Measurements from ENCODE around the gene ZNF512B.

Gene ZNF512B

DNA sequence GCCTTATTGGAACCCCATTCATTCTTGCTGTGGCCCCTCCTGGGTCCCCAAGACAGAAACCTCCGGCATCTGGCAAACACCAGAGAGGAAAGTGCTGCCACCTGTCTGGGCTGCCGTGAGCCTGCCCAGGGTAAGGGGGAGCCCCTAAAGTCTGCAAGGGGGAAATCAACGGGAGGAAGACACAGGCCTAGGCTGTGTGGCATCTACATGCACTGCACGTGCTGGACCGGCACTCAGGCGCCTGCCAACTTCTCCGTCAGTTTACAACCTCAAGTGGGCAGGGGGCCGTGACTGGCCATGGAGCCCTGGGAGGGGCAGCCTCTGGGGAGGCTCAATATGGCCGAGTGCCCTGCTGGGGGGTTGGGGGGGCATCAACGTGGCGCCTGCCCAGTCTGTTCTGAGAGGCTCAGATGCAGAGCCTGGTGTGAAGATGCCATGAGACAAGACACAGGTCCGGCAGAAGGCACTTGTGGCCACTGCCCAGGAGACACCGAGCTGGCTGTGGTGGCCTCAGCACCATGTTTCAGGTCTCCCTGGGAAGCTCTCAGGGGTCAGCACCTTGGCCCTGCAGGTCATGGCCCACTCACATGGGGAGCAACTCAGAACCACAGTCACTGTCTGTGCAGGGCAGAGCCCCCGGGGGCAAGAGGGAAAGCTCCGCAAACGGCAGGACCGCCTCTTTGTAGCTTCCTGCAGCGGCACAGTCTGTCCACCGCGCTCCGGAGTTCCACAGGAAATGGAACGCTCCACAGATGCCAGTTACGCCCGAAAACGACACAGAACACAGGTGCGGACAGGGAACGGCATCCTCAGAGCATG, 21.9 kb downstream of the ZNF512B start:
- DNase-seq, result no peak

- no peak for DNase-seq
Measured at GRCh38 chr20:63946986-63947637, 22.6 kb downstream of the ZNF512B start.

GRCh38 chr20:63945921-63946920, 23.5 kb downstream of the ZNF512B start:
- no peak for DNase-seq

- DNase-seq, result no peak
Measured at GRCh38 chr20:63945031-63945658, 24.6 kb downstream of the ZNF512B start.

DNA sequence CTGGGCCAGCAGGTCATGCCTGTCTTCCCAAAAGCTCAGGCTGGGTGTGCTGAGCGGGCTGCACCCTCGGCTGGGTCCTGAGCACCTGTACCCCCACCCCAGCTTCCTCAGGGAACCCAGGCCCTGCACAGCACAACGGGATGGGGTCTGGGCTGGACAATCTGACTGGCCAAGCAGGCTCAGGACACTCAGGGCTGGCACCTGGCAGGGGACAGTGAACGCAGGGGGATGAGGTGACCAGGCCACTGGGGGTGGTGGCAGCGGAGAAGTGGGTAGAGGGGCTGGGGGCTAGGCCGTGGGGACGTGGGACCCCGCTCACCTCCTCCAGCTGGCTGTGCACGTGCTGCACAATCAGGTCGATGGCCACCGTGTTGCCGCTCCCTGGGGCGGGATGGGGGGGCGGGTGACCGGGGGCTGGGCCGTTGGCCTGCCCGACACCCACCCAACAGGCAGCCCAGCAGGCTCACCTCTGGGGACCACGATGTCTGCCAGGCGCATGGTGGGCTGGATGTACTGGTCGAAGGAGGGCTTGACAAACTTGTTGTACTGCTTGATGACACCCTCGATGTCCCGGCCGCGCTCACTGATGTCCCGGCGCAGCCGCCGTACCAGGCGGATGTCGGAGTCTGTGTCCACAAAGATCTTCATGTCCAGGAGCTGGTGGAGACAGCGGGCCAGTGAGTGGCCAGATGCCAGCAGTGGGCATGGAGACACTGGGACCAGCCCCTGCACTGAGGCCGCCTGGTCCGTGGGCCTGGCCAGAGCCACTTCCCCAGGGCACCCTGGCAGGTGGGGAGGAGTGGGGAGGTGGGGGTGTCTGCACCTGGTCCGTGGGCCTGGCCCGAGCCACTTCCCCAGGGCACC, 25.4 kb downstream of the ZNF512B start:
- no peak for DNase-seq

DNA sequence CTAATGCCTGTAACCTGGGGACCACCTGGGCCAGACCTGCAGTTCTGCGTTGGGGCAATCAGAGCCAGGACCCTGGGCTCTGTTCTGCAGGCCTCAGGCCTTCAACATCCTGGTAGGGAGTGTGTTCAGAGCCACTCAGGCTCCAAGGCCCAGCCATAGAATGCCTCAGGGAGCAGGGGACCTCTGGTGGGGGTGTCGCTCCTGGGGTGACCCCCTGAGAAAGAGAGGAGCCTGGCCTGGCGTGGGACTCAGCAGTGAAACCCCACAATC, 26.0 kb downstream of the ZNF512B start:
- no peak for DNase-seq

GRCh38 chr20:63942969-63943807, 26.5 kb downstream of the ZNF512B start:
- no peak for DNase-seq

DNA sequence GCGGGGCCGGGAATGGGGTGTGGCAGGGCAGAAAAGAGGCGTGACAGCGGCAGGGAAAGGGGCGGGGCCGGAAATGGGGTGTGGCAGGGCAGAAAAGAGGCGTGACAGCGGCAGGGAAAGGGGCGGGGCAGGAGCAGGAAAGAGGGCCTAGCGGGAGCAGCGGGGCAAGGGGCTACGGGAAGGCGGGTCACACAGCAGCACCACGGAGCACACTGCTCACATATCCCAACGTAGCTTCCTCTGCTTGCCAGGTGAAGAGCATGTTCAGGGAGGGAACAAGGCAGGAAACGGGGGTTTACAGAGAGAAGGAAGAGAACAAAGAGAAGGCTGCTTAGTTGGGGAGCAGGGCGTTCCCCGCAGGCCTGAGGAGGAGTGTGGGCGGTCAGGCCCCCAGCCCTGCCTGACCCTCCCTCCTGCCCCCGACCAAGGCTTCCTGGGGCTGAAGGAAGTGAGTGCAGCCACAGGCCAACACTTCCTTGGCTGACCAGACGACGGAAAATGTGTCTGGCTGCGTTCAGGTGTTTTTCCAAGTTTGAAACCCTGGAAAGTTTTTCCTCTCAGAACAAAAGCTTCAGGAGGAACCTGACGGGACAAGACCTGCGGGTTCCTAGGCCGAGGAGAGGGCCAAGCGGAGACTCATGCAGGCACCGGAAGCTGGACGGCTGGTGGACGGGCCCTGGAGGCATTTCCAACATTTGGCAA, 27.3 kb downstream of the ZNF512B start:
- DNase-seq, result peak; percentile 17 to 48

- peak; percentile 73 to 81 for DNase-seq
Measured at GRCh38 chr20:63941282-63942081, 28.2 kb downstream of the ZNF512B start.

DNA sequence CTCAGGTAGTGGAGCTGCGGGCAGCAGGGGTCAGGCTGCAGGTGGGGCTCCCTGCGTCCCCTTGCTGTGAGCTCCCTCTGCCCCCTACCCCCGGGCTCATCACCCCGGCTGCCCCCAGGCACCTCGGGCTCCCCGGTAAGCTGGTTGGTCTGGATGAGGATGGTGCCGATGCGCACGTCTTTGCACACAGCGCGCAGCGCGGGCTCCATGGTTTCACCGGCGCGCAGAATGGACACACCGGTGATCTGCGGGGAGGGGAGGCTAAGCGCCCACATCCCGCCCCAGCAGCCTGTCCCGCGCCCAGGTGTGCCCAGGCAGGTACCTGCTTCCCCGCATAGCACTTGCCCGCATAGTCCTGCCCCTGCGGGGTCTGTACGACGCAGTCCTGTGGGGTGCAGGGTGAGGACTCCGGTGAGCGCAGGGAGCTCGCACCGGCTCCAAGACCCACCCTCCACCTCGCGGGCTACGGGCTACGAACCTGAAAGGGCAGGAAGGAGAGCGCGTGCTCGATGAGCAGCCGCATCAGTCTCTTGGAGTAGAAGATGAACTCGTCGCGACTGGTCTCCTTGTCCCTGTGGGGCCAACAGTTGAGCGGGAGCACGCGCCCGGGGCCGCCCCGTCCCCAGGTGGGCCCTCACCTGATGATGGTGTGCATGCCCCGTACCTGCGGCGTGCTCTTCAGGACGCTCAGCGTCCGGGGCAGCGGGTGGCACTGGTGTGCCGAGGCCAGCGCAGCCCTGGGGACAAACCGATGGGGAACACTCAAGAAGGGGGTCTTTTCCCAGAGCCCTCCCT, 29.1 kb downstream of the ZNF512B start:
- no peak for DNase-seq

DNA sequence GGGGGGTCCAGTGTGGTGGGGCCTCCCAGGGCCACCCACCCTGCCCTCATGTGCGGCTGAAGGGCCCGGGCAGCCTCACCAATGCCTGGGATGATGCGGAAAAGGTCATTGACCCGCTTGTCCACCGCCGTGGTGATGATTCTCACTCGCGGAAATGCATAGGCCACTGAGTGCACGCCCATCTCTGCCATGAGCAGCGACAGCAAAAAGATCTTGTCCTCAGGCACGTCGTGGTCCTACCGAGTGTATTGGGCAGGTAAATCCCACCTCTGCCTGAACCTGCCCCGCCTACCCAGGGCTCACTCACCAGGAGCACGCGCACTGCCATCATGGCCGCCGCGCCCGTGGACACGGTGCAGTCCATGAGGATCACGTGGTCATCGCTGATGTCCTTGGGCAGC, 29.7 kb downstream of the ZNF512B start:
- DNase-seq, result no peak

DNA sequence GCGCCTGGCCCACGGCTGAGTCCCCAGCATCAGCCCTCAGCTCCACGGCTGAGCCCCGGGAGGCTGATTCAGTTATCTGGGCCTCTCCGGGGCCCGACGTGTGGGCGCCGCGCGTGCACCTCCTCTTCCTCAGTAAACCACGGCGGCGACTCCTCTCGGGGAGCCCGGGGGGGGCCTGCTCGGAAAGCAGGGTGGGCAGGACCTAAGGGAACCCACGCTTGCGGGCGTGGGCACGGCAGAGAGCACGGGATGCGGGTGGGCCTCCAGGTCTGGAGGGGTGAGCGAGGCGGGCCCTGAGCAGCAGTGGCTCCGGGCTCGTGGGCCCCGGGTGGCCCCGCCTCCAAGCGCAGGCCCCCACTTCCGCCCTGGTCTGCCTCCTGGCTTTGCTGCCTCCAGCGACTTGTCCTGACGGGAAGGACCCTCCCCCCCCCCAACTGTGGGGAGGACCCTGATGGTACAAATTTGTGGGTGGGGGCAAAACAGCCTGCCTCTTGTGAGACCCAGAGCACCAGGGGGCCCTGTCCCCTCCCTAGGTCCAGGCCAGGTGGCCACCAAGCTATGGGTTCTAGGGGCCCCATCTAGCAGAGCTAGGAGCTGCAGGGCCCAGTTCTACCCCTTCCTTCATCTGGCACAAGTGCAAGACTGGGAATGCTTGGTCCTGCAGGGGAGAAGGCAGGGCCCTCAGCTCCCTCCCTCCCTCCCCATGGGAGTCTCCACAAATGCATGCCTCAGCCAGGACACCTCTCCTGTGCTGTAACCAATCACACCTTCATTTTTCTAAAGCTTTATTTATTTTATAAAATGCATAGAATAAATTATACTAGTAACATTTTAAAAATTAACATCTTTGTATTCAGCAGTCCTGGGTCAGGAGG, 30.4 kb downstream of the ZNF512B start:
- no peak for DNase-seq

- DNase-seq, result no peak
Measured at GRCh38 chr20:63937596-63937995, 32.1 kb downstream of the ZNF512B start.

GRCh38 chr20:63935447-63935846, 34.3 kb downstream of the ZNF512B start:
- DNase-seq, result no peak

DNA sequence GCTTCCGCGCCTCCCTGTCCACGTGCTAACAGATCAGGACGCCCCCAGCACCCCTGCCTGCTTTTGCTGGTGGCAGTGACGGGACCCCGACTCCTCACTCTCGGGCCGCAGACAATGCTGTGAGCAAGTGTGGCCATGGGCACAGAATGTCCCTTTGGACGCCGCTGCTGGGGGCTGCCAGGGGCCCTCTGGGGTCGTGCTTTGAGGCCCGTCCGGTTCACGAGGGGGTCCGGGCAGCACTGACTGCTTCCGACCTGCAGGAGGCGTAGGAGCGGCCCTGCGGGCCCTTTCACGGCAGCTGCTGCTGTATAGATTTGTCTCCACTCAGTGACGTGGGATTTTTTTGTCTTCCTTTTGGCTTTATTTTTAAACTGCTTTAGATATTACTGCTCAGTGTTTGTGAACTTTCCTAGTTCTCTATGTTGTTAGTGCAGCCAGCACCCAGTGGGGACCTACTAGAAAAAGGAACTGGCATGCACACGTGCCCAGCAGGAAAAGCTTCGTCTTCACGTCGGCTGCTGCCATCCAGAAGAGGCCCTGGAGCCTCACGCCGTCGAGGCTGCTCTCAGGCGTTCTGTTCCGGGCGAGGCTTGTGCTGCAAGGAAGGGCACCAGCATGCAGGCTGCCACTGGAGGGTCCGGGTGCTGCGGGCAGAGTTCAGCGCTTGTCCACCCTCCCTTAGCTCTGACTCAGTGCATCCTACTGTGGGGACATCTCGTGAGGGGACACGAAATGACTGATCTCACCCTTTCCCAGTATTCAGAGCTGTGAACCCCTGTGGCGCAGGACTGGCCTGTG, 35.3 kb downstream of the ZNF512B start:
- no peak for DNase-seq

DNA sequence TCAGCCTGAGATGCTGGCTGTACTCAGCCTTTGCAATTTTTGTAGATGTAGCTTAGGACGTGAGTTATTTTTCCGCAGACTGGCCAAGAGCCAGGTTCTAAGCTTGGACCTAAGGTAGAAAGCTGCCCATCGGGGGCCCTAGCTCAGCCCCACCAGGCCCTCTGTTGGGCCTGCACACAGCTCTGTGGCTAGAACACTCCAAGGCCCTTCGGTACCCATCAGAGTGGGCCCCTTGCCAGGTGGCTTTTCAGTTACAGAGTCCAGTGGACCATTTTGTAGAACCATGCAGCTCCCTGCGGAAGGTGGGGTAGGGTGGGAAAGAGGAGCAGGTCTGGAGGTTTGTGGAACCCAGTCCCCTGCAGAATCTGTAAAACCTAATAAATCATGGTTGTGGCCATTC, 36.1 kb downstream of the ZNF512B start:
- DNase-seq, result no peak
